T-helper 2 cell (primary cell): Measurements from ENCODE around the gene RAD18.
A peak's percentile ranks its signal among the peaks of the same experiment; 100 is the strongest.

Experiments used
- DNase-seq, 5 experiments: peaks; one replicate each; pipeline versions ENCODE4 v3.0.0 to v3.0.0-alpha.2; 2012 to 2022

Gene RAD18

GRCh38 chr3:8964436-8965370, 1.4 kb upstream of the RAD18 start:
- DNase-seq, result no peak

GRCh38 chr3:8962226-8962861, 928 bp downstream of the RAD18 start:
- DNase-seq, result peak in 1 of 5 experiments; percentile 26

GRCh38 chr3:8959668-8960067, 3.6 kb downstream of the RAD18 start:
- DNase-seq, result no peak

- no peak for DNase-seq
Measured at GRCh38 chr3:8954938-8955763, 8.1 kb downstream of the RAD18 start.

GRCh38 chr3:8953313-8953712, 10.0 kb downstream of the RAD18 start:
- DNase-seq, result no peak

GRCh38 chr3:8952130-8952529, 11.1 kb downstream of the RAD18 start:
- no peak for DNase-seq

- DNase-seq, result no peak
Measured at GRCh38 chr3:8945890-8946600, 17.2 kb downstream of the RAD18 start.

- DNase-seq, result no peak
Measured at GRCh38 chr3:8942746-8943488, 20.4 kb downstream of the RAD18 start.

GRCh38 chr3:8942115-8942514, 21.2 kb downstream of the RAD18 start:
- no peak for DNase-seq

- DNase-seq, result peak in 1 of 5 experiments; percentile 19
Measured at GRCh38 chr3:8938021-8938420, 25.3 kb downstream of the RAD18 start.

- no peak for DNase-seq
Measured at GRCh38 chr3:8937064-8938020, 25.9 kb downstream of the RAD18 start.

- no peak for DNase-seq
Measured at GRCh38 chr3:8932507-8932906, 30.8 kb downstream of the RAD18 start.

- DNase-seq, result no peak
Measured at GRCh38 chr3:8931342-8931741, 31.9 kb downstream of the RAD18 start.

GRCh38 chr3:8929860-8930259, 33.4 kb downstream of the RAD18 start:
- DNase-seq, result no peak

- DNase-seq, result no peak
Measured at GRCh38 chr3:8914491-8914890, 48.8 kb downstream of the RAD18 start.

- no peak for DNase-seq
Measured at GRCh38 chr3:8911781-8912180, 51.5 kb downstream of the RAD18 start.

- no peak for DNase-seq
Measured at GRCh38 chr3:8909160-8909559, 54.1 kb downstream of the RAD18 start.

- DNase-seq, result no peak
Measured at GRCh38 chr3:8903191-8903590, 60.1 kb downstream of the RAD18 start.

GRCh38 chr3:8900869-8901268, 62.4 kb downstream of the RAD18 start:
- DNase-seq, result no peak

GRCh38 chr3:8899876-8900460, 63.3 kb downstream of the RAD18 start:
- no peak for DNase-seq
